Measurements from ENCODE around the gene CD69.

The CD69 gene

DNA sequence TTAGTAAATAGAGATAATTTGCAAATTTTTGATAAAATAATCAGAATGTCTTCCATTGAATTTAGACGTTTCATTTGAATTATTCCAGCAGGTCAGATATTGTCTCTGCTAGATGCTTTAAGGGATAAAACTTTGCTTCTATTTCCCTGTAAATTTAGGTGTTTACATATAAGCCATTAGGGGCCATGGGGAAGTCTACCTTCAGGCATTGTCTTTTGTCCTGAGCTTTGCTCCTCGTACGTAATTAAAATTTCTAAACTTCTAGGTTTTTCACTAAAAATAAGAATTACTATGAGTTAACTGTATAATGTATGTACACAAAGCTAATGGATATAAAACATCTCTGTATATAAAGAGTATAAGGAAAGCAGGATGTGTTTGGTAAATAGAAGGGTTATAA lies 24.1 kb upstream of the CD69 start:
- Histone ChIP-seq H3K79me2 (ENCODE audit: control insufficient read depth, low read length) (no peaks in the 10 kb centered on the region), H3K36me3 (ENCODE audit: control insufficient read depth, low read length) (no peaks in the 10 kb centered on the region), H3F3A (ENCODE audit: control insufficient read depth, insufficient read depth) (no peaks in the 10 kb centered on the region), H3K27ac (ENCODE audit: low read depth, low read length) (no peak overlapping the region), H3K4me1 (ENCODE audit: control insufficient read depth, low read length) (no peaks in the 10 kb centered on the region), H3K9me2 (replicated peaks; ENCODE audit: control insufficient read depth, low read length) (no peaks in the 10 kb centered on the region), H3K9me3 (ENCODE audit: control insufficient read depth, insufficient read depth, low read length) (peaks cover 2% of the 10 kb centered on the region; the same call in 1 of the 2 replicates), H3K4me3 (ENCODE audit: low read length) (no peak overlapping the region), H3K4me2 (ENCODE audit: low read length) (no peak overlapping the region), H3K27me3 (ENCODE audit: control insufficient read depth, low read length) (peaks cover 66% of the 10 kb centered on the region), H4K20me1 (ENCODE audit: control insufficient read depth, insufficient read depth, low read depth, low read length) (no peaks in the 10 kb centered on the region)
- TF ChIP-seq, protein P1, sequence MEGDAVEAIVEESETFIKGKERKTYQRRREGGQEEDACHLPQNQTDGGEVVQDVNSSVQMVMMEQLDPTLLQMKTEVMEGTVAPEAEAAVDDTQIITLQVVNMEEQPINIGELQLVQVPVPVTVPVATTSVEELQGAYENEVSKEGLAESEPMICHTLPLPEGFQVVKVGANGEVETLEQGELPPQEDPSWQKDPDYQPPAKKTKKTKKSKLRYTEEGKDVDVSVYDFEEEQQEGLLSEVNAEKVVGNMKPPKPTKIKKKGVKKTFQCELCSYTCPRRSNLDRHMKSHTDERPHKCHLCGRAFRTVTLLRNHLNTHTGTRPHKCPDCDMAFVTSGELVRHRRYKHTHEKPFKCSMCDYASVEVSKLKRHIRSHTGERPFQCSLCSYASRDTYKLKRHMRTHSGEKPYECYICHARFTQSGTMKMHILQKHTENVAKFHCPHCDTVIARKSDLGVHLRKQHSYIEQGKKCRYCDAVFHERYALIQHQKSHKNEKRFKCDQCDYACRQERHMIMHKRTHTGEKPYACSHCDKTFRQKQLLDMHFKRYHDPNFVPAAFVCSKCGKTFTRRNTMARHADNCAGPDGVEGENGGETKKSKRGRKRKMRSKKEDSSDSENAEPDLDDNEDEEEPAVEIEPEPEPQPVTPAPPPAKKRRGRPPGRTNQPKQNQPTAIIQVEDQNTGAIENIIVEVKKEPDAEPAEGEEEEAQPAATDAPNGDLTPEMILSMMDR (IDR thresholded peaks at IDR 0.05; ENCODE audit: low read depth, low read length, poor library complexity, severe bottlenecking): no peak
- TF ChIP-seq EZH2phosphoT487 (IDR thresholded peaks at IDR 0.05; ENCODE audit: borderline replicate concordance, low read length): no peak

DNA sequence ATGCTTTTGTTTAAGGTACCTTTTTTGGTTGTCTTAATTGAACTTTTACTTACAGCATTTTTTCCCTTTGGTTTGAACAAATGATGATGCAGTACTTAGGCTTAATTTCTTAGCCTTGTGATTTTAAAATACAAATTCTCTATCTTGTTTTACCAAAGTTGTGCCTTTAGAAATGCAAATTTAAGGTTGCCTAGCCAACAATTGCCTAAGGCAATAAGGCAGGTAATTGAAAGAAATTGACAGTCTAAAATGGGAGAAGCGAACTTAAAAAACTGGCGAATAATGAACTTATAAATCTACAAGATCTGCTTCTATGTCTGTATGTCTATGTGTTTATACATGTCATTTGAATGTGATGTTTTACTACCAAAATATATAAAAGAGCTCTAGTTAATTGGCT lies 23.6 kb upstream of the CD69 start:
- H4K20me1 ChIP-seq (ENCODE audit: control insufficient read depth, insufficient read depth, low read depth, low read length): no peaks in the 10 kb centered on the region
- no peak overlapping the region for H3K4me2 ChIP-seq (ENCODE audit: low read length)
- H3K79me2 ChIP-seq (ENCODE audit: control insufficient read depth, low read length): no peaks in the 10 kb centered on the region
- no peaks in the 10 kb centered on the region for H3K9me2 ChIP-seq (replicated peaks; ENCODE audit: control insufficient read depth, low read length)
- TF ChIP-seq, protein P1 (IDR thresholded peaks at IDR 0.05; ENCODE audit: low read depth, low read length, poor library complexity, severe bottlenecking): no peak
- TF ChIP-seq EZH2phosphoT487 (IDR thresholded peaks at IDR 0.05; ENCODE audit: borderline replicate concordance, low read length): no peak
- H3K27ac ChIP-seq (ENCODE audit: low read depth, low read length): no peak overlapping the region
- H3K9me3 ChIP-seq (ENCODE audit: control insufficient read depth, insufficient read depth, low read length): no peaks in the 10 kb centered on the region
- H3K4me1 ChIP-seq (ENCODE audit: control insufficient read depth, low read length): peaks cover 4% of the 10 kb centered on the region
- no peaks in the 10 kb centered on the region for H3F3A ChIP-seq (ENCODE audit: control insufficient read depth, insufficient read depth)
- no peaks in the 10 kb centered on the region for H3K36me3 ChIP-seq (ENCODE audit: control insufficient read depth, low read length)
- peaks cover 66% of the 10 kb centered on the region for H3K27me3 ChIP-seq (ENCODE audit: control insufficient read depth, low read length)
- H3K4me3 ChIP-seq (ENCODE audit: low read length): no peak overlapping the region

DNA sequence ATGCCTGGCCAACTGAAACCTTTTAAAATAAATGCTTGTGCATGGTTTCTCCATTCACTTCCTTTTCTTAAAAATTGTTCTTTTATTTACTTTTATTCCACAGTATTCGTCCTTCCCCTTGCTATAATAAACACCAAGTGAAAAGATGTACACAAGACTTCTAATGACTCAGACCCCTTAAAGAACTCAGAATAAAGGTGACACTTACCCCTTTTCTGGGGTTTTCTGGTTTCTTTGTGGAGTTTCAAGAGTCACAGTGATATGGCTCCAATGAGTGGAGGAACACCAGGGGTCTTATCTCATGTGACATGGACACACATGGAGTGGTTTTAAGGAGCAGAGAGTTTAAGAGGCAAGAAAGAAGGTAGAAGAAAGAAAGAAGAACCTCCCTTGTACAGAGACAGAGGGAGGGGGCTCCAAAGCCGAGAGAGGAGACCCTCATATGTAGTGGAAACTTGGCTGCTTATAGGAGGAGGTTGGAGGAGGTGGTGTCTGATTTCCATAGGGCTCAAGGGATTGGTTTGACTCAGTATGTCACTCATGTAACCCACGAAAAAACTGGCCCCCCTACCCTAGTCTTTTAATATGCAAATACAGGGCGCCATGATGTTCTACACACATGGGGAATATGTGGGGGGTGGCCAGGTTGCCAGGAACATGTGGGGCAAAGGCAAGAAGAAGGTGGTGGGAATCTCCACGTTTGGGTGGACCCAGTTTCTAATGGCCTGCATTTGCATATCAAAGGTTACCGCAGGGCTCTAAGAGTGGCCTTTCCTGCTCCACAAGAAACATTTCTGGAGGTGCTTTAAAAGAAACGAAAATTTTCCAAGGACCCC lies 22.1 kb upstream of the CD69 start:
- no peaks in the 10 kb centered on the region for H3K9me2 ChIP-seq (replicated peaks; ENCODE audit: control insufficient read depth, low read length)

More for the DNA sequence above, 22.1 kb upstream of the CD69 start:
- Histone ChIP-seq H3F3A (ENCODE audit: control insufficient read depth, insufficient read depth) (no peaks in the 10 kb centered on the region), H3K9me3 (ENCODE audit: control insufficient read depth, insufficient read depth, low read length) (no peaks in the 10 kb centered on the region), H3K4me1 (ENCODE audit: control insufficient read depth, low read length) (peaks cover 10% of the 10 kb centered on the region), H3K79me2 (ENCODE audit: control insufficient read depth, low read length) (no peaks in the 10 kb centered on the region), H3K27me3 (ENCODE audit: control insufficient read depth, low read length) (peaks cover 68% of the 10 kb centered on the region), H3K4me3 (ENCODE audit: low read length) (no peak overlapping the region), H3K36me3 (ENCODE audit: control insufficient read depth, low read length) (no peaks in the 10 kb centered on the region), H3K4me2 (ENCODE audit: low read length) (no peak overlapping the region), H4K20me1 (ENCODE audit: control insufficient read depth, insufficient read depth, low read depth, low read length) (no peaks in the 10 kb centered on the region), H3K27ac (ENCODE audit: low read depth, low read length) (no peak overlapping the region)
- no peak for TF ChIP-seq EZH2phosphoT487 (IDR thresholded peaks at IDR 0.05; ENCODE audit: borderline replicate concordance, low read length)
- TF ChIP-seq, protein P1 (IDR thresholded peaks at IDR 0.05; ENCODE audit: low read depth, low read length, poor library complexity, severe bottlenecking): no peak

Measured in DOHH2 (cell line).